ENCODE measurements around the gene SLC25A33. TPM values are rescaled to one million over a fixed set of nuclear protein-coding genes. Genes with fewer than 3 reads are reported as not detected.

Gene SLC25A33
- total and polyA plus RNA-seq, 2 experiments from 2014 or later = 13.3 to 18.8 TPM

DNA sequence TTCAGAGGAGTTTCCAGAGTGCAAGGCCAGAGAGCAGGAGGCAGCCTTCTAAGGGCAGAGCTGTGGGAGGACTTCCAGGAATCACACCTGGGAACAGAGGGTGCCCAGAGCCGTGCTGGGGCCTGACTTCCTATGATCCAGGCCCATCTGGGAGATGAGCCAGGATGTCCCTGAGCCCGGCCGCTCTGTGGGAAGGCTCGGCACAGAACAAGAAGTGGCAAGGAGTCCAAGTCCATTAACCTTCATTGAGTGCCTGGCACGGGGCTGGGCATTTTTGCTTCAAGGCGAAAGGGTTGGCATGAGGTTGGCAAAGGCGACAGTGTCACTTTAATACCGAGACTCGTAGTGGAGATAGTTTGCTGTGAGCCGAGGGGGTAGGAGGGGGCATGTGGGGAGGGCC, 67.7 kb downstream of the SLC25A33 start:
- Histone ChIP-seq H3K4me2 (no peak overlapping the region), H3K4me1 (ENCODE audit: insufficient read depth) (no peaks in the 10 kb centered on the region), H4K20me1 (replicated peaks; ENCODE audit: insufficient read depth) (no peaks in the 10 kb centered on the region; the same call in 1 of the 2 replicates), H3K27me3 (ENCODE audit: insufficient read depth) (no peaks in the 10 kb centered on the region), H3K36me3 (ENCODE audit: insufficient read depth) (0 out of 2 replicates have a peak, but pooled peaks cover 3% of the 10 kb centered on the region), H3K79me2 (replicated peaks; ENCODE audit: insufficient read depth) (no peaks in the 10 kb centered on the region), H2AFZ (no peak overlapping the region), H3K27ac (ENCODE audit: low read depth) (no peak overlapping the region), H3F3A (replicated peaks; ENCODE audit: low read depth) (no peaks in the 10 kb centered on the region), H3K4me3 (no peak overlapping the region), H3K9me2 (ENCODE audit: insufficient read depth) (no peaks in the 10 kb centered on the region)
- Mint-ChIP-seq H3K9me3 (no peaks in the 10 kb centered on the region; the same call in 2 of the 3 replicates), H3K27me3 (ENCODE audit: insufficient read depth, low read depth, poor library complexity) (peaks cover 8% of the 10 kb centered on the region), H3K4me1 (0 out of 3 replicates have a peak, but pooled peaks cover 2% of the 10 kb centered on the region), H3K27ac (peak overlapping the region; percentile 80; the same call in 1 of the 2 replicates), H3K36me3 (ENCODE audit: low read depth) (peaks cover 18% of the 10 kb centered on the region), H3K4me3 (no peak overlapping the region)
- TF ChIP-seq CREB1 (CRISPR knock-in tag; IDR thresholded peaks at IDR 0.05; ENCODE audit: low read depth) (no peak), NANOG (IDR thresholded peaks at IDR 0.05; ENCODE audit: borderline replicate concordance) (no peak)
- TF ChIP-seq, protein P1, sequence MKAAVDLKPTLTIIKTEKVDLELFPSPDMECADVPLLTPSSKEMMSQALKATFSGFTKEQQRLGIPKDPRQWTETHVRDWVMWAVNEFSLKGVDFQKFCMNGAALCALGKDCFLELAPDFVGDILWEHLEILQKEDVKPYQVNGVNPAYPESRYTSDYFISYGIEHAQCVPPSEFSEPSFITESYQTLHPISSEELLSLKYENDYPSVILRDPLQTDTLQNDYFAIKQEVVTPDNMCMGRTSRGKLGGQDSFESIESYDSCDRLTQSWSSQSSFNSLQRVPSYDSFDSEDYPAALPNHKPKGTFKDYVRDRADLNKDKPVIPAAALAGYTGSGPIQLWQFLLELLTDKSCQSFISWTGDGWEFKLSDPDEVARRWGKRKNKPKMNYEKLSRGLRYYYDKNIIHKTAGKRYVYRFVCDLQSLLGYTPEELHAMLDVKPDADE (IDR thresholded peaks at IDR 0.05) = no peak
- DNase-seq (ENCODE audit: low spot score) (no peak), ATAC-seq (no peak)

DNA sequence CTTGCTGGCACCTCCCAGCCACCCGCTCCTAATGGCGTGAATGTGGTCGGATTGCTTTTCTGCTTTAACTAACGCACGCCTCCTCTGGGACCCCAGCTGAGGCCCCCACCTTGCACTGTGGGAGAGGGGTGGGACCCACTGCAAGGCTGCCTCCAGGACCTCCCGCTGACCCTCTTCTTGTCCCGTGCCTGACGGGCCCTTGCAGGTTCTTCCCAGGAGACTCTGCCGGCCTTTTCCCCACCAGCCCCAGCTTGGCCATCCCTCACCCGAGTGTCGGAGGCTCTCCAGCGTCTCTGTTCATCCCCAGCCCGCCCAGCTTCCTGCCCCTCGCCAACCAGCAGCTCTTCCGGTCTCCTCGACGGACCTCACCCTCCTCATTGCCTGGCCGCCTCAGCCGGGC, 68.1 kb downstream of the SLC25A33 start:
- no peak overlapping the region for H2AFZ ChIP-seq
- H3K36me3 ChIP-seq (ENCODE audit: insufficient read depth) = 0 out of 2 replicates have a peak, but pooled peaks cover 3% of the 10 kb centered on the region
- H3K27ac ChIP-seq (ENCODE audit: low read depth) = no peak overlapping the region

More for the DNA sequence above, 68.1 kb downstream of the SLC25A33 start:
- Mint-ChIP-seq H3K27me3 (ENCODE audit: insufficient read depth, low read depth, poor library complexity) (peaks cover 8% of the 10 kb centered on the region), H3K4me3 (no peak overlapping the region), H3K9me3 (no peaks in the 10 kb centered on the region; the same call in 2 of the 3 replicates), H3K36me3 (ENCODE audit: low read depth) (peaks cover 18% of the 10 kb centered on the region), H3K27ac (no peak overlapping the region), H3K4me1 (0 out of 3 replicates have a peak, but pooled peaks cover 2% of the 10 kb centered on the region)
- ATAC-seq (no peak), DNase-seq (ENCODE audit: low spot score) (no peak)
- H3K4me3 ChIP-seq = no peak overlapping the region
- H4K20me1 ChIP-seq (replicated peaks; ENCODE audit: insufficient read depth) = no peaks in the 10 kb centered on the region; the same call in 1 of the 2 replicates
- H3F3A ChIP-seq (replicated peaks; ENCODE audit: low read depth) = no peaks in the 10 kb centered on the region
- H3K4me2 ChIP-seq = no peak overlapping the region
- no peaks in the 10 kb centered on the region for H3K9me2 ChIP-seq (ENCODE audit: insufficient read depth)
- no peaks in the 10 kb centered on the region for H3K27me3 ChIP-seq (ENCODE audit: insufficient read depth)
- no peaks in the 10 kb centered on the region for H3K4me1 ChIP-seq (ENCODE audit: insufficient read depth)
- no peaks in the 10 kb centered on the region for H3K79me2 ChIP-seq (replicated peaks; ENCODE audit: insufficient read depth)
- no peak for TF ChIP-seq CREB1 (CRISPR knock-in tag; IDR thresholded peaks at IDR 0.05; ENCODE audit: low read depth)
- no peak for TF ChIP-seq EZH2 (IDR thresholded peaks at IDR 0.05; ENCODE audit: low read depth, unreplicated experiment)
- TF ChIP-seq ZNF462 (CRISPR knock-in tag; IDR thresholded peaks at IDR 0.05) = no peak
- TF ChIP-seq EZH2phosphoT487 (IDR thresholded peaks at IDR 0.05; ENCODE audit: unreplicated experiment) = no peak
- no peak for TF ChIP-seq REST (IDR thresholded peaks at IDR 0.05; ENCODE audit: unreplicated experiment)
